HCT116 (cell line): ENCODE data around the gene TLE3. TPM values are rescaled to one million over a fixed set of nuclear protein-coding genes. Genes with fewer than 3 reads are reported as not detected.

Experiments
- ATAC-seq: fragments of 200-7000 bp; cut with Tn5 transposase; 2 replicates; pipeline ENCODE4 v1.9.1; 2020; ENCODE audit warnings: mild to moderate bottlenecking, moderate library complexity
- BruUV-seq: library from RNA; stranded (reverse); fragments of 400-500 nt; replicated peaks from 2 replicates; lab custom pipeline; 2021; lab: Mats Ljungman, UMichigan
- CTCF ChIA-PET: fragments of 300-600 bp; sonication (Branson Sonifier 250); formaldehyde crosslinking; loops from one replicate; lab custom pipeline; 2021; ENCODE audit warnings: antibody characterized with exemption; lab: Charles Lee
- POLR2A ChIA-PET: fragments of 300-600, 350-600 bp; sonication (Branson Sonifier 250); formaldehyde crosslinking; loops from one replicate; lab custom pipeline; 2021; ENCODE audit warnings: antibody characterized with exemption; lab: Charles Lee
- RAD21 ChIA-PET, 2 experiments: fragments of 300-600 bp; sonication (Branson Sonifier 250); formaldehyde crosslinking; loops; one replicate each; lab custom pipeline; 2023; ENCODE audit warnings: low total read pairs in 2 of 2; ENCODE audit not compliant: uncharacterized antibody in 2 of 2, unreplicated experiment in 2 of 2, low non-redundant PET in 1 of 2; lab: Charles Lee
- DNase-seq: peaks from one replicate; pipeline ENCODE4 v3.0.0-alpha.2; 2010; ENCODE audit warnings: low read depth, low spot score
- H2AFZ ChIP-seq: fragments of 200-600 bp; shearing (Covaris generic), sonication (generic); 2 replicates; pipeline ENCODE4 v1.6.1; 2017; ENCODE audit warnings: low read depth, mixed run types, mixed read lengths, antibody characterized with exemption, low read length; ENCODE audit not compliant: poor library complexity, severe bottlenecking
- H3K27ac ChIP-seq: 2 replicates; pipeline ENCODE4 v1.5.1; 2012; ENCODE audit warnings: low read depth, low read length
- H3K27me3 ChIP-seq: fragments of 200-600 bp; sonication (generic); 2 replicates; pipeline ENCODE4 v1.6.1; 2016; ENCODE audit warnings: mixed run types, low read length, mixed read lengths; ENCODE audit not compliant: insufficient read depth
- H3K36me3 ChIP-seq, 2 experiments: fragments of 200-500 bp in 1 of 2; fragments of 200-600 bp in 1 of 2; sonication (Bioruptor generic) in 1 of 2; sonication (generic) in 1 of 2; 2 replicates each; pipeline versions ENCODE4 v1.5.1 to v1.6.1; 2014 to 2016; ENCODE audit warnings: low read length in 2 of 2, inconsistent platforms in 1 of 2, mixed read lengths in 1 of 2, mixed run types in 1 of 2; ENCODE audit not compliant: insufficient read depth in 2 of 2, control insufficient read depth in 1 of 2
- H3K4me1 ChIP-seq, 2 experiments: fragments of 200-600 bp in 1 of 2; sonication (generic) in 1 of 2; 2 replicates each; pipeline versions ENCODE4 v1.5.1 to v1.6.1; 2012 to 2017; ENCODE audit warnings: low read length in 2 of 2, inconsistent platforms in 1 of 2, mild to moderate bottlenecking in 1 of 2, mixed read lengths in 1 of 2, mixed run types in 1 of 2, moderate library complexity in 1 of 2; ENCODE audit not compliant: insufficient read depth in 2 of 2, control insufficient read depth in 1 of 2
- H3K4me2 ChIP-seq: fragments of 200-600 bp; sonication (generic); 2 replicates; pipeline ENCODE4 v1.6.1; 2017; ENCODE audit warnings: mixed run types, low read length, mixed read lengths
- H3K4me3 ChIP-seq, 2 experiments: fragments of 200-600 bp in 1 of 2; sonication (generic) in 1 of 2; replicated peaks in 1 of 2; 2 replicates each; pipeline ENCODE4 v1.5.1; 2011 to 2016; ENCODE audit warnings: low read length in 2 of 2, control low read depth in 1 of 2, low read depth in 1 of 2, mild to moderate bottlenecking in 1 of 2, mixed read lengths in 1 of 2, mixed run types in 1 of 2
- H3K79me2 ChIP-seq: fragments of 200-600 bp; sonication (generic); 2 replicates; pipeline ENCODE4 v1.6.1; 2017; ENCODE audit warnings: mild to moderate bottlenecking, mixed run types, low read length, moderate library complexity, mixed read lengths; ENCODE audit not compliant: insufficient read depth
- H3K9ac ChIP-seq: fragments of 200-600 bp; sonication (generic); 2 replicates; pipeline ENCODE4 v1.6.1; 2016; ENCODE audit warnings: low read length, mixed read lengths
- H3K9me2 ChIP-seq: fragments of 200-600 bp; sonication (generic), shearing (Covaris generic); 2 replicates; pipeline ENCODE4 v1.6.1; 2017; ENCODE audit warnings: mixed run types, mild to moderate bottlenecking, moderate library complexity; ENCODE audit not compliant: insufficient read depth
- H3K9me3 ChIP-seq, 2 experiments: fragments of 200-500 bp in 1 of 2; fragments of 200-600 bp in 1 of 2; sonication (Bioruptor generic) in 1 of 2; sonication (generic) in 1 of 2; 2 replicates each; pipeline ENCODE4 v1.6.1; 2014 to 2017; ENCODE audit warnings: low read length in 2 of 2, mixed read lengths in 2 of 2, inconsistent platforms in 1 of 2, low read depth in 1 of 2, mild to moderate bottlenecking in 1 of 2, mixed run types in 1 of 2, moderate library complexity in 1 of 2; ENCODE audit not compliant: control insufficient read depth in 1 of 2, insufficient read depth in 1 of 2
- H4K20me1 ChIP-seq: fragments of 200-600 bp; sonication (generic), shearing (Covaris generic); 2 replicates; pipeline ENCODE4 v1.6.1; 2017; ENCODE audit warnings: mixed run types, mild to moderate bottlenecking, moderate library complexity; ENCODE audit not compliant: insufficient read depth
- EGR1 ChIP-seq: IDR thresholded peaks from 2 replicates; pipeline ENCODE4 v1.6.1; 2012; ENCODE audit warnings: low read depth
- EZH2phosphoT487 ChIP-seq: fragments of 200-600 bp; IDR thresholded peaks from 2 replicates; pipeline ENCODE4 v1.6.1; 2018; ENCODE audit warnings: antibody characterized with exemption, borderline replicate concordance
- POLR2A ChIP-seq: IDR thresholded peaks from 2 replicates; pipeline ENCODE4 v1.7.0; 2011; ENCODE audit warnings: borderline replicate concordance; ENCODE audit not compliant: insufficient read depth, insufficient read length; ENCODE audit errors: extremely low read depth
- RAD21 ChIP-seq: IDR thresholded peaks from 2 replicates; pipeline ENCODE4 v1.6.1; 2012; ENCODE audit warnings: low read depth, mild to moderate bottlenecking
- REST ChIP-seq: IDR thresholded peaks from 2 replicates; pipeline ENCODE4 v1.6.1; 2012; ENCODE audit warnings: low read depth
- SIN3A ChIP-seq: IDR thresholded peaks from 2 replicates; pipeline ENCODE4 v1.6.1; 2012; ENCODE audit warnings: low read depth
- SRF ChIP-seq: IDR thresholded peaks from 2 replicates; pipeline ENCODE4 v1.6.1; 2012; ENCODE audit warnings: low read depth
- intact Hi-C: fragments of 100-400 bp; cut with micrococcal nuclease; formaldehyde crosslinking; loops from 2 replicates; pipeline ENCODE4 v1.10.0; 2022
- total RNA-seq: library from RNA; stranded (reverse); gene quantifications from one replicate; pipeline ENCODE4 v1.2.1, GENCODE V29; 2021; ENCODE audit not compliant: unreplicated experiment

Gene TLE3
- total RNA-seq, 1 experiment from 2014 or later, result 53.9 TPM

GRCh38 chr15:70065006-70065722, 32.6 kb downstream of the TLE3 start:
- peaks cover 30 to 44% of the 10 kb centered on the region in 2 experiments; a peak in 3 of 4 replicates for H3K36me3 ChIP-seq
- no peak for ATAC-seq
- H4K20me1 ChIP-seq, result no peaks in the 10 kb centered on the region
- H3K9me2 ChIP-seq, result no peaks in the 10 kb centered on the region
- no peaks in the 10 kb centered on the region for H3K27me3 ChIP-seq
- H3K9ac ChIP-seq, result no peak overlapping the region
- no peak overlapping the region for H2AFZ ChIP-seq
- RAD21 ChIA-PET, result no interaction called here
- BruUV-seq, result no TSS peak
- POLR2A ChIA-PET, result no interaction called here
- no peaks in the 10 kb centered on the region for H3K4me1 ChIP-seq
- H3K4me3 ChIP-seq, result no peak overlapping the region
- CTCF ChIA-PET, result no interaction called here
- TF ChIP-seq RAD21 (no peak), SRF (no peak), REST (no peak), SIN3A (no peak), POLR2A (no peak), EGR1 (no peak), EZH2phosphoT487 (no peak)
- TF ChIP-seq, all 23 proteins: peak for 0
- intact Hi-C loops, result no loop called here
- Histone ChIP-seq H3K4me2 (no peak overlapping the region), H3K9me3 (no peaks in the 10 kb centered on the region), H3K27ac (no peak overlapping the region), H3K79me2 (no peaks in the 10 kb centered on the region)
- no peak for DNase-seq
